HG02623 (cell line): ENCODE measurements around the gene PRKG1.

Experiments
- ATAC-seq: cut with Tn5 transposase; IDR thresholded peaks from one replicate; pipeline ENCODE4 v1.9.1; 2021; ENCODE audit warnings: moderate library complexity; ENCODE audit not compliant: unreplicated experiment

PRKG1 gene

DNA sequence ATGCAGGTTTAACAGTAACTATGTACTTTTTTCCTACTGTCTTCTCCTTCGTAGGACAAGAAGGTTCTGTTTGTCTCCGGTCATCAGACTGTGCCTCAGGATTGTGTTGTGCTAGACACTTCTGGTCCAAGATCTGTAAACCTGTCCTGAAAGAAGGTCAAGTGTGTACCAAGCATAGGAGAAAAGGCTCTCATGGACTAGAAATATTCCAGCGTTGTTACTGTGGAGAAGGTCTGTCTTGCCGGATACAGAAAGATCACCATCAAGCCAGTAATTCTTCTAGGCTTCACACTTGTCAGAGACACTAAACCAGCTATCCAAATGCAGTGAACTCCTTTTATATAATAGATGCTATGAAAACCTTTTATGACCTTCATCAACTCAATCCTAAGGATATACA lies 1242.2 kb downstream of the PRKG1 start:
- ATAC-seq, result no peak

DNA sequence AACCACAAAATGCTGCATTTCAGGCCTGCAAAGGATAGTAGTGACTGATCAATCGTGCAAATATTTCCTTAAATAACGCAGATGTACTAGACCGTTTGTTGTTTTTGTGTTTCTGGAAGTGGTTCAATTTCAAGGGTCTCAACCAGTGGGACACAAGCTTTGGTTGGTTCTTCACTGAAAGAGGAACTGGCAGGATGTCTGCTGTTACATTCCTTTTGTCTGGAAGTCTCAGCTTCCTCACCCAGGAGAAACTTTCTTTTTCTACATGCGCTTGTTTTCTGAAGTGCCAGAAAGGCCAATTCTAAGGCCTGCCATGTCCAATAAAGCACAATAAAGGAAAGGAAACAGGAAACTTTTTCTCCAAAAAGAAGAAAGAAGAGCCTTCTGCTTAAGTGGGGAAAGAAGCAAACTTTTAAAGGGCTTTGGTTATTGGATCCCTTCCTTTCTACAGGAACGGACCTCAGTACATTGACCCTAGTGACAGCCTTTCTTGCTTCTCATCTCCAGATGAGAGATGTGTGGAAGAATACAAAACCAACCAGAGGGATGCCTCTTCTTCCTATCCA lies 1243.9 kb downstream of the PRKG1 start:
- no peak for ATAC-seq

DNA sequence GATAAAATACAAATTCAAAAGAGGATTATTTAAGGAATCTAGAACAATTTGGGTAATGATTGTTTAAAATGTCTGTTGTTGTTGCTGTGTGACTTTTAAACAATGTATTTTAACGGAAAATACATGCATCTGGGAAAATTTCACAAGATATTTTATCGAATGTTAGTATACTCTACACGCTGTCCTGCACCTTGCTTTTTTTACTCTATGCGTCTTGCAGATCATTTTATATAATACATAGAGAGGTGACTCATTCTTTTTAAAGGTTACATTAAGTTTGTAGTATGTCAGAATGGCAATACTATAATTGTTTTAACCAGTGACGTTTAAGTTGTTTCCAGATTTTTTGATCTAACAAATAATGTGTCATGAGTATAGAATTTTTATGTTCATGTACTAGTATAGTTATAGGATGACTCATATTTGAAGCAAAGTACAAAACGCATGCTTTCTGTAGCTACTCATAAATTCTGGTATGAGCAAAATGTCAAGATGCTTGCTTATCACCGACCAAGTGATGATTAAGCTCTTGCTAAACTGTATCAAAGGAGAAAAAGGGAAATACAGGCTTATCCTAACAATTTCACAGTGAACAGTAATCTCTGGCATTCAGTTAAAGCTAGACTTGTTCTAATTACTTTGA lies 1244.7 kb downstream of the PRKG1 start:
- no peak for ATAC-seq

DNA sequence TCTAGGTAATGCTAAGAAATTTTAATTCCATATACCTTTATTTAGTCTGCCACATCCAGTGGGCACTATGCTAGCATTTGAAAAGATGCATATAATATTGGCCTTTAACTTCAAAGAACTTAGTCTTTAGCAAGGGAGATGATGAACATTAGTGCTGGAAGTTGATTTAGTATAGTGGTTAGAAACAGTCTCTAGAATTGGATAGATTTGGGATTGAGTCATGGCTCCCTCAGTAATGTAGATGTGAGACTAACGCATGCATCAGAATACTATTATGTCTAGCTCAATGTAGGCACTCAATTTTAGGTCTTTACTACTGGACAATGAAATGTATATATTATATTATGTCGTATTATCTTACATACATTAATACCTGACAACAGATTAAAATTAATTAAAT lies 1245.6 kb downstream of the PRKG1 start:
- no peak for ATAC-seq

DNA sequence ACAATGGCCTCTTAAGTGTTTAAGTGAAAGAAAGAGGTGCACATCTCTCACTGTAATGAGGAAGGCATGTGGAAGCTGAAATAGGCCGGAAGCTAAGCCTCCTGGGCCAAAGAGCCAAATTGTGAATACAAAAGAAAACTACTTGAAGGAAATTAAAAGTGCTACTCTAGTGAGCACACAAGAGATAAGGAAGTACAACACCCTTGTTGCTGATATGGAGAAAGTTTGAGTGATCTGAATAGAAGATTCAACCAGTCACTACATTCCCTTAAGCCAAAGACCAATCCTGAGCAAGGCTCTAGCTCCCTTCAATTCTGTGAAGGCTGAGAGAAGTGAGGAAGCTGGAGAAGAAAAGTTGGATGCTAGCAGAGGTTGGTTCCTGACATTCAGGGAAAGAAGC lies 1248.0 kb downstream of the PRKG1 start:
- ATAC-seq, result no peak

DNA sequence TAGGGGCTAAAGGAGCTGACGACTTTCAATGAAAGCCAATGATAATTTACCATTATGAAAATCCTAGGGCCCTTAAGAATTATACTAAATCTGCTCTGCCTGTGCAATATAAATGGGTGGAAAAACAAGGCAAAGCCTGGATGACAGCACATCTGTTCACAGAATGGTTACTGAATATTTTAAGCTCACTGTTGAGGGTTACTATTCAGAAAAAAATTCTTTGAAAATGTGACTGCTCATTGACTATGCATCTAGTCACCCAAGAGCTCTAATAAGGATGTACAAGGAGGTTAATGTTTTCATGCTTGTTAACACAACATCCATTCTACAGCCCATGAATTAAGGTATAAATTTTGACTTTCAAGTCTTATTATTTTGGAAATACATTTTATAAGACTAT lies 1248.6 kb downstream of the PRKG1 start:
- ATAC-seq, result no peak

DNA sequence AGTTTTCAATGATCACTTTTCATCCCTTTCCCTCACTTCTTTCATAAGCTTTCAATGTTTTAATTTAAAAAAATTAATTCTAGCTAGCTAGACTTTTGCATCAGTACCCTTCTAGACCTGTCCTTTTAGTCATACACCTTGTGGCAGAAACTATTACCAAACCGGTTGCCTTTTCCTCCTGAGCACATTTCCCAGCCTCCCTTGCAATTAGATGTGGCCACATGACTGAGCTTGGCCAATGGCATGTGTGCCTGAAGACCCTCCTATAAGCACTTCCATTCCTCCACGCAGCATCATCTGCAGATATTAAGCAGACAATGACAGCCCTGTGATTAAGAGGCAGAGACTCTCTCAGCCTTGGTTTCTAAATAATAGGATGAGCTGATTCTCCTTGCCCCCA lies 1252.1 kb downstream of the PRKG1 start:
- ATAC-seq, result no peak

DNA sequence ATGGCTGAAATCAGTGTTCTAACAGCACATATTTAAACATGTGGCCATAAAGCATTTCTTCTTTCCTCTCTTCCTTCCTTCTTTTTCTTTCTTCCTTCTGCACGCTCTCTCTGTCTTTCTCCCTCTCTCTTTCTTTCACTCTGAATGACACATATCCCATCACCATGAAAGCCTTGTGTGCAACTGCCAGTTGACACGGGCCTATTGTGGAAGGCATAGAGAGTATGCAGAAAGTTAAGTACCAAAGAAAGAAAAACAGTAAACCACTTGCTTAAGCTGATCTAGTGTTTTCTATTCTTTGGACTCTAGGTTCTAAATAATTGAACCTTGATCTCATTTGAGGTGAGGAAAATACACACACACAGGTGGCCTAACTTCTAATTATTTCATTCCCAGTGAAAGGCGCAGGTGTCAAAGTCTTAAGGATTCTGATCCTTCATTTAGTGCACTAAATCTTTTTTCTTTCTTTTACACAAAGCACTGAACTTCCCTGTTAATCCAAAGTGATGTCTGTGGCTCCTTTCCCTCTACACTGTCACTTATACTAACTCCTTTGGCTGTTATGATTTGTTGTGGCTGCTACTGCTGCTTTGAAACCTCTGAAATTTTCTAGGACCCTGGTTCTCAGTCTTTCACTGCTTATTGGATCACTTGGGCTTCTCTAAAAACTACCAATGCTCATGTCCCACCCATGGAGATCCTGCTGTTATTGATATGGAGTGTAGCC lies 1257.5 kb downstream of the PRKG1 start:
- ATAC-seq, result no peak

DNA sequence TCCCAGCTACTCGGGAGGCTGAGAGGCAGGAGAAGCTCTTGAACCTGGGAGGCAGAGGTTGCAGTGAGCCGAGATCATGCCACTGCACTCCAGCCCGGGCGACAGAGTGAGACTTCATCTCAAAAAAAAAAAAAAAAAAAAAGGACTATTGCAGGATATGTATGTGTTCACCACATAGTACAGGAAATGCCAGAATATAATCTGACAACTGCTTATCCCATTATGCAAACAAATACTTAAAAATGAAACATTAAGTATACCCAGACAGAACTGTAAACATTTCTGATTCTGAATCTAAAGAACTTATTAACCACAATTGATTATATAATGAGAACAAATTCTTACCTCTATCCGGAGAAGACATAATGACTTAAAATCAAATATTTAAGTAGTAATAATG lies 1258.5 kb downstream of the PRKG1 start:
- no peak for ATAC-seq

DNA sequence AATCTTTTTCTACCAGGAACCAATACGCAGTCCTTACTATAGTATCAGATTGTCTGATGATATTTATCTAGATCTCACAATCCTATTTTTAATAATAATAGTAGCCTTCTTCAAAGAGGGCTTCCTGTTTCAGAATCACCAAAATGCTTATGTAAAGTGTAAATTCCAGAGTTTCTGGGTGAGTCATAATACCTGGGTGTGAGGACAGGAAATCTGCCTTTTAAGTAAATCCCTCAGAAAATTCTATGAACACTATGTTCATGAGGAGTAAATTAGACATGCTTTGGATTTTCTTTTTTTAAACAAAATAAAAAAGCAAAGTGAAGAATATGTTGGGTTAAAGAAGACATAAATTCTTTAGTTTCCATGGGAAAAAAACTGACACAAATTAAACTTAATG lies 1260.3 kb downstream of the PRKG1 start:
- ATAC-seq, result no peak

DNA sequence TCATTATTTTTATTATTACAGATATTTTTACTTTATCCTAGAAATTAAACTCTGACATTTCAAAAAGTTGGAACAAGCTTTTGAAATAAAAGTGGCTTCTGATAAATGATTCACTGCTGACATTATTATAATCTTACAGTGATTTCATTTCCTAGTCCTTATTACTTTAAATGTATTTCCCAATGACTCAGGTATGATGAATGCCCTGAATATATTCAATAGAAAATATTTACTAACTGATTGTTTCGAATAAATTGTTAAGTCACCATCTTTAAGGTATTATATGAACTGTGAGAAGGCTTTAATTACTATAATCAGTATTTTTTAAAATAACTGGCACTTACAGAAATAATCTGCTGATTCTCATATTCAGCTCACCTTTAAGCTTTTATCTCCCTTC lies 1261.4 kb downstream of the PRKG1 start:
- ATAC-seq, result no peak

DNA sequence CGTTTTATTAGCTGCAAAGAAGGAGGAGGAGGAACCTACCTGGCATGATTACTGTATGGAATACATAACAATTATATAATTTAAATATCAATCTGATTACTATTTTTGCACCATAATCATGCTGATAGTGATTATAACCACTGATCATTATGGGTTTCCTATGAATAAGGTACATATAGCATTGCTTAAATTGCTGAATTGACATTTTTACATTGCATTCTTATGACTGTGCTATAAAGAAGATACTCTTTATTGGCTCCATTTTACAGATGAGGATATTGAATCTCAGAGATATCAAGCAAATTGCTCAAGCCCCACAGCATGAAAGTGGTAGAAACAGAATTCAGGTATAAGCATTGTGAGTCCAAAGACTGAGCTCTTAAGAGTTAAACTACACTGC lies 1262.9 kb downstream of the PRKG1 start:
- ATAC-seq, result no peak

DNA sequence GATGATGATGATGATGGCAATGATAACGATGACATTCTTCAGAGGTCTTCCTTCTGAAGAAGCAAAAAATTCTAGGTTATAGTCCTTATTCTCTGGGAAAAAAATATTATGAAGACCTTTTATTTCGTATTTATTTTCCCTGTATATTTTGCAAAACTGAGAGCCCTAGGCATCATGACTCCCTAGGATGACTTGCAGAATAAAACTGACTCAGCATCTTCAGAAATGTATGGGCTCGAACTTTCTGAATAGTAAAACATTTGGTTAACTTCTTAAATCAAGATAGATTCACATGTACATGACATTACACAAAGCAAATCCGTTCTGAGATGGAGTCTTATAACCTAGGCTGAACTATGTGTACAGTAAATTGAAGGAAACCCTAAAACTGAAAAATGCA lies 1269.2 kb downstream of the PRKG1 start:
- no peak for ATAC-seq

DNA sequence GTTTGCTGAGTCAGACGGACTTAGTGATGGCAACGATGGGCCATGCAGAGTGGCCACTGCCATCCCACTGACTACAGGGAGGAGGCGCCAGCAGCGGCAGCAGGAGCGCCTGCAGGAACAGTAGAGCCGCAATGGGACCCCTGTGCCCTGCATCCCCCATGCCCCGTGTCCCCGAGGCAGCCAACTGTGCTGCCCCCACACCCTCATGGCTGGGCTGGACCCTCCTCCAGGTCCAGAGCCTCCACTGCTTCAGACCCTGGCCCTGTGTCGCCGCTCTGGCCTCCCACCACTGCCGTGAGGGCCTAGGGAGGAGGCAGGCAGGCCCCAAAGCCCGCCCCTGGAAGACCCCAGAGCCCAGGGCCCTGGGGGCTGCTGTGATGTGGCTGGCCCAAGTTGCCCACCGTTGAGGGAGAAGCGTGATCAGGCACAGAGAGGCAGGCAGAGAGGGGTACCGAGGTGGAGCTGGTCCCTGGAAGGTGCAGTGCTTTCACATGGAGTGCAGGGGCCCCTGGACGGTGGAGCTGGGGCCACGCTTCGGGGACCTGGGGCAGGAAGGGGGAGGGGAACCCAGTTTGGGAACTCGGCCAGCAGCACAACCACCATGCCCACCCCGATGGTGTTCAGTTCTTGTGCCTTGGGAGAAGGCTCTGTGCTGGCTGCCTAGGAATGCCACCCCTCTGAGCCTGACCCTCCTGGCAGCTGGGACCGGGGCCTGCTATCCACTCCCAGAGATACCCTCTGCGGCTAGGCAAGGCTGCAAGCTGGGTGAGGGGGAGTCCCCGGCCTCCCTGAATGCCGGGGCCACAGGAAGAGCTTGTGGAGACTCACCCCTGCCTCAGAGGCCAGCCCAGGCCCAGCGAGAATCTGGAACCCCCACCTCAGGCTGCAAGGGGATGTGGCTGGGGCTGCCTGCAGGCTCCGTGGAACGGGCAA lies 1272.4 kb downstream of the PRKG1 start:
- no peak for ATAC-seq

DNA sequence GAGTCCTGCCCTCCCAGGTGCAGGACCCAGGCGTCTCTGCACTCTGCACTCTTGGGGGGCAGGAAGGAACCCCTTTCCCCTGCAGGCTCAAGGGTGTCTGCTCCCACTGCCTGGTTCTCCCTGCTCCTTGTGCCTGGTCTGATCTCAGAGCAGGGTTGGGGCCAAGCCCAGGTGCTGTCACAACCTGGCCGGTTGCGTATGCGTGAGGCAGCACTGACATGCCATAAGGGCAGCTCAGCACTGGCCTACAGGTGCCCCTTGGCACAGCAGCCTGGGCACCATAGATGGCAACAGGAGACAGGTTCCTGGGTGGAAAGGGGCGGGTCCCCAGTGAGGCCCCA lies 1273.0 kb downstream of the PRKG1 start:
- no peak for ATAC-seq
